ENCODE data around the gene KRTAP1-5. TPM values are rescaled to one million over a fixed set of nuclear protein-coding genes. Genes with fewer than 3 reads are reported as not detected.

Gene KRTAP1-5
- total and polyA plus RNA-seq, 2 donors (not counting 3 experiments of a cell fraction or from before 2014, with no cell fraction given): not detected

DNA sequence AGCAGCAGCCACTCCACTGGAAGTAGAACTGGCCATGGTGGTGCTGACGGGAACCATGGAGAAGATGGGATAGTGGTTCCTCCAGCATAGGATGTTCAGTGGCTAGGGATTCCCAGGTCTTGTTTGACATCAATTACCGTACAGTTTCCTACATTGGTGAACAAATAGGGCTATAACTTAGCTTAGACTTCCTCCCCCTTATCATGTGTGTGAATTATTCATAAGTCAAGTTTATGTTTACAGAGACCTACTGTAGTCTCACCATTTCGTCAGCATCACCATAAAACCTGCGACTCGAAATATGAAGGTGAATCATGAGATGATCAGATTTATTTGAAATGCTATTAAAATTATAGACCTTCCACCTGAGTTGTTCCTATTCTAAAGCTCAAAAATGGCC is 31.7 kb upstream of the KRTAP1-5 start:
- H3K4me2 ChIP-seq (ENCODE audit: insufficient read depth, low read length): no peak overlapping the region

GRCh38 chr17:41057547-41057946 is 30.5 kb upstream of the KRTAP1-5 start:
- Histone ChIP-seq H4K20me1 (replicated peaks; ENCODE audit: control insufficient read depth, extremely low read depth, insufficient read depth, low read length) (no peaks in the 10 kb centered on the region), H3K79me2 (ENCODE audit: control insufficient read depth, insufficient read depth, low read length) (no peaks in the 10 kb centered on the region), H3K27me3 (ENCODE audit: control insufficient read depth in 2 of 2, insufficient read depth in 2 of 2, low read length in 2 of 2) (peaks cover 6 to 12% of the 10 kb centered on the region in 2 experiments), H3K4me2 (ENCODE audit: insufficient read depth, low read length) (no peak overlapping the region), H3K27ac (ENCODE audit: insufficient read depth, low read depth, low read length) (no peak overlapping the region), H3K4me3 (replicated peaks in 1 of 3; ENCODE audit: insufficient read depth in 1 of 3, low read depth in 1 of 3, low read length in 3 of 3) (no peak overlapping the region), H3K4me1 (ENCODE audit: control insufficient read depth, extremely low read depth, insufficient read depth, low read length) (no peaks in the 10 kb centered on the region), H3K9ac (replicated peaks; ENCODE audit: extremely low read depth, insufficient read depth, low read length) (no peak overlapping the region), H3K9me3 (replicated peaks; ENCODE audit: control insufficient read depth, insufficient read depth, low read length) (no peaks in the 10 kb centered on the region), H3K9me1 (replicated peaks; ENCODE audit: control insufficient read depth, extremely low read depth, insufficient read depth, low read length) (no peaks in the 10 kb centered on the region), H2AFZ (ENCODE audit: low read depth, low read length) (no peak overlapping the region), H3K36me3 (ENCODE audit: control insufficient read depth in 2 of 2, extremely low read depth in 1 of 2, insufficient read depth in 2 of 2, low read length in 2 of 2) (no peaks in the 10 kb centered on the region)
- ChIA-PET POLR2A (no interaction called here), CTCF (no interaction called here)
- no TSS peak for BruUV-seq (replicated peaks)
- FAIRE-seq (no peak), DNase-seq (ENCODE audit: low read depth, low spot score) (no peak)
- dilution Hi-C loops (cut with MboI; ENCODE audit: extremely low pct_ligation_motif_present, low sequenced_read_pairs) (no loop called here), intact Hi-C loops (cut with micrococcal nuclease) (no loop called here)
- TF ChIP-seq, protein P1, sequence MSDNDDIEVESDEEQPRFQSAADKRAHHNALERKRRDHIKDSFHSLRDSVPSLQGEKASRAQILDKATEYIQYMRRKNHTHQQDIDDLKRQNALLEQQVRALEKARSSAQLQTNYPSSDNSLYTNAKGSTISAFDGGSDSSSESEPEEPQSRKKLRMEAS (IDR thresholded peaks at IDR 0.05; ENCODE audit: insufficient read depth, insufficient read length): no peak
- TF ChIP-seq POLR2AphosphoS5 (IDR thresholded peaks at IDR 0.05; ENCODE audit: insufficient read depth, low read depth, low read length) (no peak), FOS (IDR thresholded peaks at IDR 0.05; ENCODE audit: borderline replicate concordance, insufficient read depth, low read length) (no peak), EZH2 (IDR thresholded peaks at IDR 0.05; ENCODE audit: borderline replicate concordance, low read depth, low read length, severe bottlenecking) (no peak), MYC (IDR thresholded peaks at IDR 0.05; ENCODE audit: low read depth, low read length) (no peak), POLR2A (IDR thresholded peaks at IDR 0.05; ENCODE audit: low read depth, low read length) (no peak), JUN (IDR thresholded peaks at IDR 0.05; ENCODE audit: borderline replicate concordance, insufficient read depth, insufficient read length, low read depth) (no peak), GATA2 (IDR thresholded peaks at IDR 0.05; ENCODE audit: insufficient read depth, insufficient read length, low read depth, low read length) (no peak)
- TF ChIP-seq, protein P2, sequence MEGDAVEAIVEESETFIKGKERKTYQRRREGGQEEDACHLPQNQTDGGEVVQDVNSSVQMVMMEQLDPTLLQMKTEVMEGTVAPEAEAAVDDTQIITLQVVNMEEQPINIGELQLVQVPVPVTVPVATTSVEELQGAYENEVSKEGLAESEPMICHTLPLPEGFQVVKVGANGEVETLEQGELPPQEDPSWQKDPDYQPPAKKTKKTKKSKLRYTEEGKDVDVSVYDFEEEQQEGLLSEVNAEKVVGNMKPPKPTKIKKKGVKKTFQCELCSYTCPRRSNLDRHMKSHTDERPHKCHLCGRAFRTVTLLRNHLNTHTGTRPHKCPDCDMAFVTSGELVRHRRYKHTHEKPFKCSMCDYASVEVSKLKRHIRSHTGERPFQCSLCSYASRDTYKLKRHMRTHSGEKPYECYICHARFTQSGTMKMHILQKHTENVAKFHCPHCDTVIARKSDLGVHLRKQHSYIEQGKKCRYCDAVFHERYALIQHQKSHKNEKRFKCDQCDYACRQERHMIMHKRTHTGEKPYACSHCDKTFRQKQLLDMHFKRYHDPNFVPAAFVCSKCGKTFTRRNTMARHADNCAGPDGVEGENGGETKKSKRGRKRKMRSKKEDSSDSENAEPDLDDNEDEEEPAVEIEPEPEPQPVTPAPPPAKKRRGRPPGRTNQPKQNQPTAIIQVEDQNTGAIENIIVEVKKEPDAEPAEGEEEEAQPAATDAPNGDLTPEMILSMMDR (IDR thresholded peaks at IDR 0.05; ENCODE audit: extremely low read depth in 1 of 2, insufficient read depth in 1 of 2, low read depth in 1 of 2, low read length in 2 of 2): no peak

More for the DNA sequence above, 31.7 kb upstream of the KRTAP1-5 start:
- H3K4me1 ChIP-seq (ENCODE audit: control insufficient read depth, extremely low read depth, insufficient read depth, low read length): no peaks in the 10 kb centered on the region
- no peak overlapping the region for H3K27ac ChIP-seq (ENCODE audit: insufficient read depth, low read depth, low read length)
- peaks cover 6 to 12% of the 10 kb centered on the region in 2 experiments for H3K27me3 ChIP-seq (ENCODE audit: control insufficient read depth in 2 of 2, insufficient read depth in 2 of 2, low read length in 2 of 2)
- no peaks in the 10 kb centered on the region for H3K36me3 ChIP-seq (ENCODE audit: control insufficient read depth in 2 of 2, extremely low read depth in 1 of 2, insufficient read depth in 2 of 2, low read length in 2 of 2)
- POLR2A ChIA-PET: no interaction called here
- H2AFZ ChIP-seq (ENCODE audit: low read depth, low read length): no peak overlapping the region
- H3K79me2 ChIP-seq (ENCODE audit: control insufficient read depth, insufficient read depth, low read length): no peaks in the 10 kb centered on the region
- no peaks in the 10 kb centered on the region for H3K9me3 ChIP-seq (replicated peaks; ENCODE audit: control insufficient read depth, insufficient read depth, low read length)
- no TSS peak for BruUV-seq (replicated peaks)
- dilution Hi-C loops (cut with MboI; ENCODE audit: extremely low pct_ligation_motif_present, low sequenced_read_pairs) (no loop called here), intact Hi-C loops (cut with micrococcal nuclease) (no loop called here)
- DNase-seq (ENCODE audit: low read depth, low spot score): no peak
- no peak for FAIRE-seq
- H3K9me1 ChIP-seq (replicated peaks; ENCODE audit: control insufficient read depth, extremely low read depth, insufficient read depth, low read length): no peaks in the 10 kb centered on the region
- H3K4me3 ChIP-seq (replicated peaks in 1 of 3; ENCODE audit: insufficient read depth in 1 of 3, low read depth in 1 of 3, low read length in 3 of 3): no peak overlapping the region
- CTCF ChIA-PET: interaction anchor here (1.1 kb wide), 1 partner anchor 49 kb away, joined by 3 read pairs; no protein-coding TSS in a partner anchor
- H3K9ac ChIP-seq (replicated peaks; ENCODE audit: extremely low read depth, insufficient read depth, low read length): no peak overlapping the region
- TF ChIP-seq GATA2 (IDR thresholded peaks at IDR 0.05; ENCODE audit: insufficient read depth, insufficient read length, low read depth, low read length): no peak
- no peak for TF ChIP-seq EZH2 (IDR thresholded peaks at IDR 0.05; ENCODE audit: borderline replicate concordance, low read depth, low read length, severe bottlenecking)
- TF ChIP-seq, protein P1 (IDR thresholded peaks at IDR 0.05; ENCODE audit: insufficient read depth, insufficient read length): no peak
- no peak for TF ChIP-seq POLR2AphosphoS5 (IDR thresholded peaks at IDR 0.05; ENCODE audit: insufficient read depth, low read depth, low read length)
- TF ChIP-seq POLR2A (IDR thresholded peaks at IDR 0.05; ENCODE audit: low read depth, low read length): no peak
- TF ChIP-seq FOS (IDR thresholded peaks at IDR 0.05; ENCODE audit: borderline replicate concordance, insufficient read depth, low read length): no peak
- no peaks in the 10 kb centered on the region for H4K20me1 ChIP-seq (replicated peaks; ENCODE audit: control insufficient read depth, extremely low read depth, insufficient read depth, low read length)

Measured in endothelial cell of umbilical vein (primary cell).